Hematopoietic multipotent progenitor cell treated with erythropoietin and hydrocortisone succinate and interleukin-3 and kit ligand, for 4 days (in vitro differentiated cells): ENCODE data around the gene MEI4.
A peak's percentile ranks its signal among the peaks of the same experiment; 100 is the strongest.
"Not testable (repeated sequence)": the region's sequence is repeated elsewhere in the genome, so short reads cannot be mapped to it uniquely, and the experiment has no call there.

Source experiments
- DNase-seq: peaks from one replicate; pipeline ENCODE4 v3.0.0-alpha.2; 2015

MEI4 gene

GRCh38 chr6:77683515-77683914 is 30.7 kb downstream of the MEI4 start:
- DNase-seq = no peak

- DNase-seq = no peak
Measured at GRCh38 chr6:77686931-77687330, 34.1 kb downstream of the MEI4 start.

GRCh38 chr6:77688649-77689048 is 35.8 kb downstream of the MEI4 start:
- DNase-seq = no peak

- DNase-seq = not testable (repeated sequence)
Measured at GRCh38 chr6:77700095-77700494, 47.3 kb downstream of the MEI4 start.

GRCh38 chr6:77707603-77708002 is 54.8 kb downstream of the MEI4 start:
- no peak for DNase-seq

- no peak for DNase-seq
Measured at GRCh38 chr6:77715588-77715987, 62.7 kb downstream of the MEI4 start.

GRCh38 chr6:77716311-77716710 is 63.5 kb downstream of the MEI4 start:
- no peak for DNase-seq

- not testable (repeated sequence) for DNase-seq
Measured at GRCh38 chr6:77736010-77736409, 83.2 kb downstream of the MEI4 start.

GRCh38 chr6:77740380-77740779 is 87.5 kb downstream of the MEI4 start:
- peak; percentile 47 for DNase-seq

GRCh38 chr6:77752156-77752555 is 99.3 kb downstream of the MEI4 start:
- peak; percentile 18 for DNase-seq

- DNase-seq = no peak
Measured at GRCh38 chr6:77762386-77762785, 109.5 kb downstream of the MEI4 start.

GRCh38 chr6:77763124-77763523 is 110.3 kb downstream of the MEI4 start:
- DNase-seq = no peak

GRCh38 chr6:77764364-77764763 is 111.5 kb downstream of the MEI4 start:
- no peak for DNase-seq

GRCh38 chr6:77773157-77773822 is 120.5 kb downstream of the MEI4 start:
- DNase-seq = no peak

- DNase-seq = no peak
Measured at GRCh38 chr6:77774457-77774856, 121.6 kb downstream of the MEI4 start.

GRCh38 chr6:77776441-77776840 is 123.6 kb downstream of the MEI4 start:
- DNase-seq = no peak

GRCh38 chr6:77778527-77778926 is 125.7 kb downstream of the MEI4 start:
- DNase-seq = no peak

GRCh38 chr6:77786935-77787629 is 134.2 kb downstream of the MEI4 start:
- DNase-seq = no peak

GRCh38 chr6:77796824-77797809 is 144.3 kb downstream of the MEI4 start:
- DNase-seq = no peak

- no peak for DNase-seq
Measured at GRCh38 chr6:77812304-77812703, 159.5 kb downstream of the MEI4 start.

- no peak for DNase-seq
Measured at GRCh38 chr6:77813090-77813489, 160.3 kb downstream of the MEI4 start.

GRCh38 chr6:77814119-77814518 is 161.3 kb downstream of the MEI4 start:
- no peak for DNase-seq

- no peak for DNase-seq
Measured at GRCh38 chr6:77815531-77815930, 162.7 kb downstream of the MEI4 start.
